Stomach (tissue), 9 donors: Measurements from ENCODE around the gene PRX. TPM values are rescaled to one million over a fixed set of nuclear protein-coding genes. Genes with fewer than 3 reads are reported as not detected.
A peak's percentile ranks its signal among the peaks of the same experiment; 100 is the strongest.

Experiments
- DNase-seq, 2 donors: peaks; one replicate each; pipeline versions ENCODE4 v3.0.0 to v3.0.0-alpha.2; 2013 to 2019
- H3K27ac ChIP-seq, 5 donors: fragments of 200-600 bp in 4 of 5; sonication (generic) in 4 of 5; one replicate each; pipeline ENCODE4 v1.5.1; 2013 to 2019; ENCODE audit warnings: mild to moderate bottlenecking in 1 of 5, moderate library complexity in 1 of 5
- H3K27me3 ChIP-seq, 3 donors: fragments of 200-600 bp; sonication (generic); one replicate each; pipeline ENCODE4 v1.5.1; 2017 to 2019; ENCODE audit warnings: mixed run types in 1 of 3
- H3K36me3 ChIP-seq, 4 donors: fragments of 200-600 bp; sonication (generic); 1 replicate in 3 of 4; 2 replicates in 1 of 4; pipeline ENCODE4 v1.5.1; 2016 to 2019
- H3K4me1 ChIP-seq, 4 donors: fragments of 200-600 bp; sonication (generic); one replicate each; pipeline ENCODE4 v1.5.1; 2016 to 2019
- H3K4me3 ChIP-seq, 4 donors: fragments of 200-600 bp; sonication (generic) in 3 of 4; one replicate each; pipeline ENCODE4 v1.5.1; 2016 to 2019; ENCODE audit warnings: mild to moderate bottlenecking in 1 of 4
- H3K9me3 ChIP-seq, 4 donors: fragments of 200-600 bp; sonication (generic); one replicate each; pipeline ENCODE4 v1.5.1; 2016 to 2019
- EP300 ChIP-seq: sonication (generic); formaldehyde crosslinking; IDR thresholded peaks from one replicate; pipeline ENCODE4 v1.6.1; 2017; ENCODE audit warnings: antibody characterized with exemption
- POLR2A ChIP-seq, 4 donors: fragments of 450-650 bp; IDR thresholded peaks; one replicate each; pipeline ENCODE4 v1.6.1; 2016; ENCODE audit warnings: antibody characterized with exemption in 4 of 4, control low read depth in 2 of 4, mild to moderate bottlenecking in 1 of 4, moderate library complexity in 1 of 4
- POLR2AphosphoS5 ChIP-seq, 3 donors: sonication (generic); formaldehyde crosslinking; IDR thresholded peaks; one replicate each; pipeline ENCODE4 v1.6.1; 2016; ENCODE audit warnings: antibody characterized with exemption in 3 of 3
- WGBS, 5 donors: extraction: QIAGEN DNeasy Blood & Tissue Kit in 3 of 5; methylation state at CpG; one replicate each; pipeline versions ENCODE4 v1.1.5 to v1.1.7; 2013 to 2018; 5-methylcytosine and 5-hydroxymethylcytosine counted together
- intact Hi-C: fragments of 100-400 bp; cut with DNase I; formaldehyde crosslinking; loops from one replicate; pipeline ENCODE4 v1.15.1; 2023; ENCODE audit warnings: low total_unique reads
- polyA plus RNA-seq, 3 donors: library from polyadenylated mRNA; stranded (reverse); fragments of 200-250 nt; gene quantifications; one replicate each; pipeline ENCODE4 v1.2.3, GENCODE V29; 2013
- total RNA-seq, 5 donors: library from RNA; depleted of rRNA; stranded (reverse); fragments of >200 nt; gene quantifications; one replicate each; pipeline versions ENCODE4 v1.1.0 to v1.2.3, GENCODE V29; 2014 to 2016
- TF ChIP-seq, protein P1 (sequence below), 7 experiments: fragments of 450-650 bp in 4 of 7; fragments of 200-600 bp in 3 of 7; sonication (generic) in 3 of 7; IDR thresholded peaks; one replicate each; pipeline ENCODE4 v1.5.1; 2016 to 2019; ENCODE audit warnings: antibody characterized with exemption in 7 of 7, control low read depth in 2 of 7, mild to moderate bottlenecking in 1 of 7
- donor health status: healthy with polysubstance abuse.
- donor health status: Bipolar disorder and iron deficiency.
- donor health status: healthy.

Gene PRX
- total and polyA plus RNA-seq, 8 donors = 1.6 to 8.6 (median 4.3) TPM; not detected in 1

DNA sequence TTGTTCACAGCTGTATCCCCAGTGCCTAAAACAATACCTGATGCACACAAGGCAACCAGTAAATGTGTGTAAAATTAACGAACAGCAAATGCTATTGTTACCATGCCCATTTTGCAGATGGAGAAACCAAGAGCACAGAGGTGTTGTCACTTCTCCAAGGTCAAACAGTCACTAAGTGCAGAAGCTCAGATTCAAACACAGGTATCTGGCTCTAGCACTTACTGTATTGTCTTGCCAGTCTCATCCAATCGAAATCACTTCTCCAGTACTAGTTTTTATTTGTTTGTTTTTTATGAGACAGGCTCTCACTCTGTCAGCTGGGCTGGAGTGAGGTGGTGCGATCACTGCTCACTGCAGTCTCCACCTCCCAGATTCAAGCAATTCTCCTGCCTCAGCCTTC, 51.0 kb downstream of the PRX start:
- no peak for TF ChIP-seq EP300
- TF ChIP-seq POLR2AphosphoS5 (IDR thresholded peaks at IDR 0.05) = no peak
- no peak for TF ChIP-seq POLR2A (IDR thresholded peaks at IDR 0.05)
- TF ChIP-seq, protein P1, sequence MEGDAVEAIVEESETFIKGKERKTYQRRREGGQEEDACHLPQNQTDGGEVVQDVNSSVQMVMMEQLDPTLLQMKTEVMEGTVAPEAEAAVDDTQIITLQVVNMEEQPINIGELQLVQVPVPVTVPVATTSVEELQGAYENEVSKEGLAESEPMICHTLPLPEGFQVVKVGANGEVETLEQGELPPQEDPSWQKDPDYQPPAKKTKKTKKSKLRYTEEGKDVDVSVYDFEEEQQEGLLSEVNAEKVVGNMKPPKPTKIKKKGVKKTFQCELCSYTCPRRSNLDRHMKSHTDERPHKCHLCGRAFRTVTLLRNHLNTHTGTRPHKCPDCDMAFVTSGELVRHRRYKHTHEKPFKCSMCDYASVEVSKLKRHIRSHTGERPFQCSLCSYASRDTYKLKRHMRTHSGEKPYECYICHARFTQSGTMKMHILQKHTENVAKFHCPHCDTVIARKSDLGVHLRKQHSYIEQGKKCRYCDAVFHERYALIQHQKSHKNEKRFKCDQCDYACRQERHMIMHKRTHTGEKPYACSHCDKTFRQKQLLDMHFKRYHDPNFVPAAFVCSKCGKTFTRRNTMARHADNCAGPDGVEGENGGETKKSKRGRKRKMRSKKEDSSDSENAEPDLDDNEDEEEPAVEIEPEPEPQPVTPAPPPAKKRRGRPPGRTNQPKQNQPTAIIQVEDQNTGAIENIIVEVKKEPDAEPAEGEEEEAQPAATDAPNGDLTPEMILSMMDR (IDR thresholded peaks at IDR 0.05) = no peak
- Histone ChIP-seq H3K27me3 (no peaks in the 10 kb centered on the region), H3K36me3 (peaks cover 8 to 34% (median 15%) of the 10 kb centered on the region in 4 donors), H3K27ac (no peak overlapping the region), H3K9me3 (no peaks in the 10 kb centered on the region), H3K4me3 (no peak overlapping the region), H3K4me1 (peaks cover 0 to 50% (median 19%) of the 10 kb centered on the region in 4 donors)
- 87 to 94% (median 91%) methylated on average over 3 of the region's 3 CpGs for WGBS, 5 donors
- intact Hi-C loops = no loop called here
- DNase-seq = no peak

DNA sequence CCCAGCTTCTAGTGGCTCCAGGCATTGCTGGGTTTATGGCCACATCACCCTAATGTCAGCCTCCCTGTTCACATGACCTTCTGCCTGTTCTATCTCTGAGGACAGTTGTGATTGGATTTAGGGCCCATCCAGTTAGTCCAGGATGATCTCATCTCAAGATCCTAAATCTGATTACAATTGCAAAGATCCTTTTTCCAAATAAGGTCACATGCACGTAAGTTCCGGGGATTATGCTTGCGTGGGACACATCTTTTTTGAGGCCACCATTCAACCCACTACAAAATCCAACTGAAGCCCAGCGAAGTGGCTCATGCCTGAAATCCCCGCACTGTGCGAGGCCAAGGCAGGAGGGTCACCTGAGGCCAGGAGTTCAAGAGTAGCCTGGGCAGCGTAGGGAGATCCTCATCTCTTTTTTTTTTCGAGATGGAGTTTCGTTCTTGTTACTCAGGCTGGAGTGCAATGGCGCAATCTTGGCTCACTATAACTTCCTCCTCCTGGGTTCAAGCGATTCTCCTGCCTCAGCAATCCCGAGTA, 52.4 kb downstream of the PRX start:
- no peak for DNase-seq
- H3K9me3 ChIP-seq = no peaks in the 10 kb centered on the region
- H3K4me3 ChIP-seq = no peak overlapping the region
- peaks cover 0 to 26% (median 8%) of the 10 kb centered on the region in 4 donors for H3K36me3 ChIP-seq
- H3K27me3 ChIP-seq = no peaks in the 10 kb centered on the region
- TF ChIP-seq POLR2AphosphoS5 (IDR thresholded peaks at IDR 0.05) (no peak), POLR2A (IDR thresholded peaks at IDR 0.05) (no peak), EP300 (no peak)
- TF ChIP-seq, protein P1 (IDR thresholded peaks at IDR 0.05) = no peak
- intact Hi-C loops = no loop called here
- peaks cover 0 to 36% (median 11%) of the 10 kb centered on the region in 4 donors for H3K4me1 ChIP-seq
- H3K27ac ChIP-seq = peak overlapping the region in 1 of 5 donors; percentile 7
- WGBS, 5 donors = 87 to 93% (median 89%) methylated on average over 12 of the region's 12 CpGs

DNA sequence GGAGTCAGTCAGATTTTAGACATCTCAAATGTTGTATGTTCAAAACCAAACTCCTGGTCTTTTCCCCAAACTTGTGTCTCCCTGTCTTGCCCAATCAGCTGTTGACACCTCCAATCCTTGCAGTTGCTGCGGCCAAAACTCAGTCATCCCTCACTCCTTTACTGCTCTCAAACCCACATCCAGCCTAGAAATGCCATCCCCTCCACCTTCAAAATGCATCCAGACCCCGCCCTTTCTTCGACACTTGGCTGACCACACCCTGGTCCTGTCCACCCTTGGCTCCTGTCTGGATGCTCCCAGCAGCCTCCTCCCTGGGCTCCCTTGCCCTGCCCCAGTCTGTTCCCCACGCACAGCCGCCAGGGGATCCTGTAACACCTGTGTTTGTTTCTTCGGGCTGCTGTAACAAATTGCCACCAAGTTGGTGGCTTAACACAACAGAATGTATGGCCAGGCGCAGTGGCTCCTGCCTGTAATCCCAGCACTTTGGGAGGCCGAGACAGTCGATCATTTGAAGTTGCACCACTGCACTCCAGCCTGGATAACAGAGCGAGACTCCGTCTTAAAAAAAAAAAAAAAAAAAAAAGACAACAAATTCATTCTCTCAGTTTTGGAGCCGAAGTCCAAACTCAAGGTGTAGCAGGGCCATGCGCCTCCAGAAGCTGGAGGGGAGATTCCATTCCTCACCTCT, 53.0 kb downstream of the PRX start:
- Histone ChIP-seq H3K4me1 (peaks cover 0 to 30% (median 5%) of the 10 kb centered on the region in 4 donors), H3K9me3 (no peaks in the 10 kb centered on the region), H3K4me3 (no peak overlapping the region), H3K36me3 (peaks cover 0 to 26% (median 8%) of the 10 kb centered on the region in 4 donors), H3K27ac (peak overlapping the region in 1 of 5 donors; percentile 7), H3K27me3 (no peaks in the 10 kb centered on the region)
- intact Hi-C loops = no loop called here
- TF ChIP-seq POLR2AphosphoS5 (IDR thresholded peaks at IDR 0.05) = no peak
- TF ChIP-seq EP300 = no peak
- TF ChIP-seq, protein P1 (IDR thresholded peaks at IDR 0.05) = no peak
- TF ChIP-seq POLR2A (IDR thresholded peaks at IDR 0.05) = no peak
- 86 to 92% (median 89%) methylated on average over 13 of the region's 13 CpGs for WGBS, 5 donors
- DNase-seq = no peak

DNA sequence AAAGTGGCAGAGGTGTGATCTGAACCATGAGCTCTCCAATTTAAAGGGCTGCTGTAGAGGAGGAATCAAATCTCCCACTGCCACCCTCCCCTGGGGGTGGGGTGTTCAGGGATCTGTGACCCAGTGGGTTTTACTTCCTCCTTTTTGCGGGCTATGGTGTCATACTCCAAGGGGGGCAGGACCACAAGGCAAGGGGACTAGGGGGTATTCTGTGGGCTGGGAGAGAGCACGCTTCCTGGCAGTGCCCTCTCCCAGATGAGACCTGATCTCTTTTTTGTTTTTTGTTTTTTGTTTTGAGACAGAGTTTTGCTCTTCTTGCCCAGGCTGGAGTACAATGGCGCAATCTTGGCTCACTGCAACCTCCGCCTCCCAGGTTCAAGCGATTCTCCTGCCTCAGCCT, 54.4 kb downstream of the PRX start:
- Histone ChIP-seq H3K9me3 (no peaks in the 10 kb centered on the region), H3K36me3 (peaks cover 0 to 27% (median 8%) of the 10 kb centered on the region in 4 donors), H3K4me3 (no peak overlapping the region), H3K27me3 (no peaks in the 10 kb centered on the region), H3K4me1 (peaks cover 0 to 25% (median 2%) of the 10 kb centered on the region in 4 donors), H3K27ac (no peak overlapping the region)
- no peak for TF ChIP-seq POLR2AphosphoS5 (IDR thresholded peaks at IDR 0.05)
- TF ChIP-seq, protein P1 (IDR thresholded peaks at IDR 0.05) = no peak
- TF ChIP-seq POLR2A (IDR thresholded peaks at IDR 0.05) = no peak
- TF ChIP-seq EP300 = no peak
- DNase-seq = no peak
- 78 to 98% (median 90%) methylated on average over 4 to 5 of the region's 5 CpGs for WGBS, 5 donors
- intact Hi-C loops = no loop called here
